GM10248 (cell line): ENCODE data around the gene DMRT1.

ENCODE experiments used
- CTCF ChIA-PET: fragments of 300-600 bp; sonication (Branson Sonifier 250); formaldehyde crosslinking; extraction: SDS; loops from one replicate; lab custom pipeline; 2021; ENCODE audit warnings: antibody characterized with exemption; lab: Yijun Ruan, JAX
- POLR2A ChIA-PET: fragments of 350-650 bp; sonication (Branson Sonifier 250); formaldehyde crosslinking; extraction: SDS; loops from one replicate; lab custom pipeline; 2020; ENCODE audit warnings: antibody characterized with exemption; lab: Yijun Ruan, JAX
- DNase-seq: peaks from one replicate; pipeline ENCODE4 v3.0.0; 2012; ENCODE audit errors: extremely low spot score
- CTCF ChIP-seq: IDR thresholded peaks from 2 replicates; pipeline ENCODE4 v1.5.1; 2012; ENCODE audit warnings: mild to moderate bottlenecking, low read depth; ENCODE audit errors: extremely low read depth, missing control alignments, control extremely low read depth

Gene DMRT1

GRCh38 chr9:966870-967269 lies 125.4 kb downstream of the DMRT1 start:
- no peak for DNase-seq
- ChIA-PET POLR2A (no interaction called here), CTCF (interaction anchor here (0.7 to 2.0 kb wide), 4 partner anchors 13 to 58 kb away, joined by 3 to 6 read pairs (median 3); no protein-coding TSS in a partner anchor)
- TF ChIP-seq CTCF, result no peak

DNA sequence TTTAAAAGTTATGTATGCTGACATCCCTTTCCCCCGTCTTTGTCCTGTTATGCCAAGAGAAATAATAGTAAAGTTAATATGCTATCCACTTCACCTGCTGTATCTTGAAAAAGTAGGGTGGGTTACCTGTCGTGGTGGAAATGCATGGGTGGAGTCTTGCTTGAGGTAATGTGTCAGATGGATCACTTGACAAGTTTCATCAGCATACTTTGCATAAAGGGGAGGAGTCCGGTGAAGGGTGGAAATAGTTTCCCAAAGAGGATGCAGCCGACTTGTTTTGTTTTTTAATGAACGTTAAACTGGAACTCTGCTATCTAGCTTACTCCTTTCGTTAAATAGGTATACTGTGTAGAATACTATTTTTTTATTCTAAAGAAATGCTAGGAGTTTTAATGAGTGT lies 125.9 kb downstream of the DMRT1 start:
- DNase-seq, result no peak
- POLR2A ChIA-PET, result no interaction called here
- TF ChIP-seq CTCF, result no peak
- CTCF ChIA-PET, result no interaction called here

DNA sequence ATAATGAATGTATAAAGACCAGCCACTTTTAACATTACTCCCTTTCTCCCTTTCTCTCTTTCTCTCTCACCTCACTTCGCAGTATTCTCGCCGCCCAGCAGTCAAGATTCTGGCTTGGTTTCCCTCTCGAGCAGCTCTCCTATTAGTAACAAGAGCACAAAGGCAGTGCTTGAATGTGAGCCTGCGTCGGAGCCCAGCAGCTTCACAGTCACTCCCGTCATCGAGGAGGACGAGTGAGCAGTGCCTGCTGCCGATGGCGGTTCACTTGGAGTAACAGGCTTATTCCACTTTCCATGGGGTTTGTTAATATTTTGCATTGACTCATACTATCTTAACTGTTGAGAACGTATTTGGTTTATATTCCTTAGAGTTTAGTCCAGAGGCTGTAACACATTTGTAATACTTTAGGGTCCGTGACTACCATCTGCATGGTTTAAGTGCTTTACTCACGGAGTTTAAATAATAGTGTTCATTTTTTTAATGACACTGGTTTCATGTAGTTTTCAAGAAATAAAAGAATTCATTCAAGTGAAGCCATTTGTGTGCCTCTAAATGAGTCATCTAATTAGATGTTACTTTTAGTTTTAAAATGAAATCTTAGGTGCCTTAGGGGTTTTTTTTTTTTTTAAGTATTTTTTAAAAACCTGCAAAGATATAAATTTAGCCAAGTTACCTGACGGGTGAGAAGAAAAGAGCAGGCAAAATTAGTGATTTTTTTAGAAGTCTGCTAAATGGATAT lies 126.6 kb downstream of the DMRT1 start:
- CTCF ChIA-PET, result no interaction called here
- no peak for TF ChIP-seq CTCF
- no peak for DNase-seq
- POLR2A ChIA-PET, result no interaction called here

DNA sequence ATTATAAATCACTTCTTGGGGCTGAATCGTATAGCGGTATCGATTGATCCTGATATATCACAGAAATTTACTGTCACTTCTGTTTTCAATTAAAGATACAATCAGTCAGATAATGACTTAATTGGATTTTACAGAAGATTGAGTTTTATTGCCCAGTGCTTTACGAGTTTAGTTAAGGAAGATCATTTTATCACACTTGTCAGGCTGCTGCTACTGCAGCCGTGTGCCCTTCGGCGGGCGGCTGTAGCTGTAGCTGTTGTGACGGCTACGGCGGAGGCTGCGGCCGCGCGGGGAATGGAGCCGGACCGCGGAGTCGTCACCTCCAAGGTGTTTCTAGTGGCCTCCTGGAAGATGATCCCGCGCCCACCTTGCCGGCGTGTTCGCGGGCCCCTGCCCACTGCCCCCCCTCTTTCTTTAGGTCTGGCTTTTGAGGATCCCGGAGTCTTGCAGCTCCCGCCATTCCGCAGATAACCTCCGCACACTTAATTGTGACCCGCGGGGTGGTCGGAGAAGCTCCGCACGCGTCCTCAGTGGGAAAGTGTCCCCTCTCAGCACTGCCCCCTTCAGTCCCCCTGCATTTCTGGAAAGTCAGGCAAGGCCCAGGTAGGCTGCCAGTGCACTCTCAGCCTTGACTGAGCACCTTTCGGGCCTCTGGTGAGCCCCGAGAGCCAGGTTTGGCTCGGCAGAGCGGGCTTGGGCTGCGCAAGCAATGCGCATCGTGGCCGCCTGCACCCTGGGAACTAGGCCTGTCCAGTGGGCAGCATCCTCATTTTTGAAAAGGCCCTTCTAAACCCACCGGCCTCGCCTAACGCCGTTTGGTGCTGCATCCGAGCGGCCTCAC lies 128.0 kb downstream of the DMRT1 start:
- ChIA-PET CTCF (no interaction called here), POLR2A (no interaction called here)
- no peak for TF ChIP-seq CTCF
- DNase-seq, result no peak

GRCh38 chr9:970151-970996 lies 128.9 kb downstream of the DMRT1 start:
- no peak for DNase-seq
- ChIA-PET POLR2A (no interaction called here), CTCF (no interaction called here)
- no peak for TF ChIP-seq CTCF

DNA sequence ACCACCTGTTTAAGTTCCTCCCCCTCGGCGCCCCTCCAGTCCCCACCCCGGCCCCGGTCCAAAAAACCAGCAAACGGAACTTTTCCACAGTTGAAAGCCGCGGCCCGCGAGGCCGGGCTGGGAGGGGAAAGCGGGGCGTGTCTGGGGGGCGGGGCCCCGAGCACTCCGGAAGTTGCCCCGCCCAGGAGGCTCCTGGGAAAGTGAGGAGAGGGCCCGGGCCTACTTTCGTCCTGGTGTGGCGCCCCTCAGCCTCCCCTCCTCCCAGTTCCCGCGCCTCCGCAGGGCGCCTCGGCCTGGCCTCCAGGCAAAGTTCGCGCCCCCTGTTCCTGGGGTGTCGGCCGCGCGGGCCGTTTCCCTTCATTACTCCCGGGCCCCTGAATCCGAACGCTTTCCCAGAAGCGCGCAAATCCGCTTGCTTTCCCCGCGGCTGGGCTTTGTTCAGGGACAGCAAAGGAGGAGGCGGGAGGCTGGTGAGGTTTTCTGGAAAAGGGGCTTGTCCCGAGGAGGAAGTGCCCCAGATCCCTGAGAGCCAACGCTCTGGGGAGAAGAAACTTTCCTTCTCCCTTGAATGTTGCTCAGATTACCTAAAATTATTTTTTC lies 130.5 kb downstream of the DMRT1 start:
- no peak for DNase-seq
- no peak for TF ChIP-seq CTCF
- ChIA-PET POLR2A (no interaction called here), CTCF (no interaction called here)
